Nephron (organoid): ENCODE data around the gene CDH15.

Experiments used
- H3K27ac Mint-ChIP-seq, 3 experiments: 2 replicates each; pipeline ENCODE4 v1.8.0; 2020; ENCODE audit warnings: mixed read lengths in 3 of 3, mild to moderate bottlenecking in 2 of 3, moderate library complexity in 1 of 3
- H3K27me3 Mint-ChIP-seq: 2 replicates; pipeline ENCODE4 v1.8.0; 2021; ENCODE audit warnings: low read depth, mild to moderate bottlenecking, moderate library complexity, mixed read lengths
- H3K36me3 Mint-ChIP-seq: 2 replicates; pipeline ENCODE4 v1.8.0; 2020; ENCODE audit warnings: low read depth, mixed read lengths
- H3K4me1 Mint-ChIP-seq: 2 replicates; pipeline ENCODE4 v1.8.0; 2020; ENCODE audit warnings: mixed read lengths
- H3K4me3 Mint-ChIP-seq, 3 experiments: 2 replicates each; pipeline ENCODE4 v1.8.0; 2020; ENCODE audit warnings: mild to moderate bottlenecking in 3 of 3, mixed read lengths in 3 of 3, moderate library complexity in 2 of 3
- H3K9me3 Mint-ChIP-seq: 2 replicates; pipeline ENCODE4 v1.8.0; 2020; ENCODE audit warnings: mixed read lengths
- CTCF ChIP-seq, 3 experiments: fragments of 200-600 bp; sonication (generic); IDR thresholded peaks; one replicate each; pipeline ENCODE4 v1.5.0; 2021; ENCODE audit warnings: antibody characterized with exemption in 3 of 3; ENCODE audit not compliant: unreplicated experiment in 3 of 3

Gene CDH15

DNA sequence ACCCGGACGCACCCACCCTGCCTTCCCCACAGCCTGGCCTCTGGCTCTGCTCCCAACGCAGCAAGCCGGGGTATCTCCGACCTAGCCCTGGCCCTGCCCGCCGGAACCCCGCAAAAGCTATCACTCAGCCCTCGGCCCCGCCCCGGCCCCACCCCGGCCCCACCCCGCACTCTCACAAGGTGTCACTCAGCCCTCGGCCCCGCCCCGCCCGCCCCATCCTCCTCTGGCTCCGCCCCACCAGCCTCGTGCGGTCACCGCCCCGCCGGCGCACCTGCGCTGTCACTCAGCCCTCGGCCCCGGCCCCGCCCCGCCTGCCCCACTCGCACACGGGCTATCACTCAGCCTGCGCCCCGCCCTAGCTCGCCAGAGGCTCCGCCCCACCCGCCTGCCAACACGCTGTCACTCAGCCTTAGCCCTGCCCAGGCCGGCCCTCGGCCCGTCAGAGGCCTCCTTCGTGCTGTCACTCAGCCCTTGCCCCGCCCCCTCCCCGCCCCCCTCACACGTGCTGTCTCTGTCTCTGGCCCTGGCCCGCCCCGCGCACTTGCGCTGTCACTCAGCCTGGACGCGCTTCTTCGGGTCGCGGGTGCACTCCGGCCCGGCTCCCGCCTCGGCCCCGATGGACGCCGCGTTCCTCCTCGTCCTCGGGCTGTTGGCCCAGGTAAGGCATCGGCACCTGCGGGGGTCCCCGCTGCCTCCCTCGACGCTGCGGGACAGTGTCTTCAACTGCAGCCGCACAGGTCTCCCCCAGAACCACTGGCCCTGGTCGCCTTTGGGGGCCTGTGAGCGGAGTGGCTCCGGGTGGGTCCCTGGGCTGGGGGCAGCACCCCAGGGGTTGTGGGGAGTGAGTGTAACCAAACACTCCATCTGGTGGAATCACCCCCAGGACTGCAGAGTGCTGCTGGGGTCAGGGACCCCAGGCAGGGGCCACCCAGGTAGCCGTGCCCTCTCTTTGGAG lies at the start of gene CDH15:
Gene CDH15, plus strand, starts transcription at position 533 of the 955 bp plus-strand sequence. Its CDS starts 84 bp downstream, at position 617.
- no peaks in the 10 kb centered on the region for H3K9me3 Mint-ChIP-seq
- TF ChIP-seq CTCF (IDR thresholded peaks at IDR 0.05; ENCODE audit: unreplicated experiment in 3 of 3) = no peak
- peaks cover 18% of the 10 kb centered on the region for H3K27me3 Mint-ChIP-seq
- peaks cover 10% of the 10 kb centered on the region for H3K4me1 Mint-ChIP-seq
- no peaks in the 10 kb centered on the region for H3K36me3 Mint-ChIP-seq
- H3K27ac Mint-ChIP-seq = peak within 1 kb of the TSS; percentile 48 to 80 (median 55)
- H3K4me3 Mint-ChIP-seq = peak within 1 kb of the TSS; percentile 74 to 95 (median 89)

DNA sequence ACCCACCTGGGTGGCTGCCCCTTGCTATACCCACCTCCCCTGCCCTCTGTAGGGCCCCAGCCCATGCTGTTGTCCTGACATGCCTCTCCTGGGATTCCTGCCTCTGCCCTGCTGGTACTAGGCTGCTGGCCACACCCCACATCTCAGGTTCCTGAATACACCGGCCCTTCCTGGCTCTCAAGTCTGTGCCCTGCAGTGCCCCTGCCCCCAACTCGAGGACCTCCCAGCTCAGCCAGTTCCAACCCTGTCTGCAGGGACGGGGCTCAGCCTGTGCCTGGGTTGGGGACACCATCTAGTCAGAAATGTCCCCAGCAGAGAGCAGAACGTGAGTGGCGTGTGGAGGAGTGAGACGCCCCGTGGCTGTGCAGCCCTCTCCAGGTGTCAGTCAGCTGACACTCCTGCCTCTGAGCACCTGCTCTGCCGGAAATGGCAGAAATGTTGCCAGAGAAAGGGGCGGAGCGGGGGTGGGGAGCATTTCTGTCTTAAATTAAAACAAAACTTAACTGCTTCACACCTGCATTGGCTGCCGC lies 49.2 kb upstream of the CDH15 start:
- H3K27me3 Mint-ChIP-seq = no peaks in the 10 kb centered on the region
- H3K4me1 Mint-ChIP-seq = no peaks in the 10 kb centered on the region
- peak overlapping the region in 1 of 3 experiments; percentile 52 for H3K27ac Mint-ChIP-seq
- H3K4me3 Mint-ChIP-seq = no peak overlapping the region
- peaks cover 45% of the 10 kb centered on the region for H3K36me3 Mint-ChIP-seq
- peaks cover 5% of the 10 kb centered on the region for H3K9me3 Mint-ChIP-seq
- TF ChIP-seq CTCF (IDR thresholded peaks at IDR 0.05; ENCODE audit: unreplicated experiment in 3 of 3) = no peak

- Mint-ChIP-seq H3K4me1 (no peaks in the 10 kb centered on the region), H3K36me3 (peaks cover 44% of the 10 kb centered on the region), H3K9me3 (peaks cover 5% of the 10 kb centered on the region), H3K27ac (peak overlapping the region in 1 of 3 experiments; percentile 52), H3K4me3 (no peak overlapping the region), H3K27me3 (no peaks in the 10 kb centered on the region)
- TF ChIP-seq CTCF (IDR thresholded peaks at IDR 0.05; ENCODE audit: unreplicated experiment in 3 of 3) = no peak
These were observed 48.3 kb upstream of the CDH15 start for GRCh38 chr16:89123001-89123830.

DNA sequence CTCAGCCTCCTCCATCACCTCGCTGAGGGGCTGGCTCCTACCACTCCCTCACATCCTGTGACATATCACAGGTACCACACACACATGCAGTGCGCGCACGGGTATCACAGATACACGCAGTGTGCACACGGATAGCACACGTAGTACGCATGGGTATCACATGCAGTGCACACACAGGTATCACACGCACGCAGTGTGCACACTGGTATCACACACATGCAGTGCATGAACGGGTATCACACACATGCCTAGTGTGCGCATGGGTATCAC lies 47.8 kb upstream of the CDH15 start:
- no peaks in the 10 kb centered on the region for H3K4me1 Mint-ChIP-seq
- no peak for TF ChIP-seq CTCF (IDR thresholded peaks at IDR 0.05; ENCODE audit: unreplicated experiment in 3 of 3)
- no peak overlapping the region for H3K4me3 Mint-ChIP-seq
- peaks cover 7% of the 10 kb centered on the region for H3K9me3 Mint-ChIP-seq
- H3K27ac Mint-ChIP-seq = no peak overlapping the region
- peaks cover 45% of the 10 kb centered on the region for H3K36me3 Mint-ChIP-seq
- H3K27me3 Mint-ChIP-seq = peaks cover under 1% of the 10 kb centered on the region

GRCh38 chr16:89129378-89129777 lies 42.2 kb upstream of the CDH15 start:
- peaks cover 7% of the 10 kb centered on the region for H3K27me3 Mint-ChIP-seq
- H3K36me3 Mint-ChIP-seq = peaks cover 67% of the 10 kb centered on the region
- no peak overlapping the region for H3K27ac Mint-ChIP-seq
- no peak for TF ChIP-seq CTCF (IDR thresholded peaks at IDR 0.05; ENCODE audit: unreplicated experiment in 3 of 3)
- H3K9me3 Mint-ChIP-seq = peaks cover 26% of the 10 kb centered on the region
- H3K4me1 Mint-ChIP-seq = no peaks in the 10 kb centered on the region
- no peak overlapping the region for H3K4me3 Mint-ChIP-seq
